CD4-positive, alpha-beta memory T cell (primary cell): ENCODE measurements around the gene SETBP1. TPM values are rescaled to one million over a fixed set of nuclear protein-coding genes. Genes with fewer than 3 reads are reported as not detected.

Source experiments
- CTCF ChIA-PET: fragments of 350-600 bp; sonication (Branson Sonifier 250); formaldehyde crosslinking; loops from one replicate; lab custom pipeline; 2021; ENCODE audit warnings: inconsistent platforms; ENCODE audit not compliant: partially characterized antibody; lab: Charles Lee
- POLR2A ChIA-PET: fragments of 350-600 bp; sonication (Branson Sonifier 250); formaldehyde crosslinking; loops from one replicate; lab custom pipeline; 2021; ENCODE audit not compliant: partially characterized antibody; lab: Charles Lee
- DNase-seq, 5 donors: peaks; one replicate each; pipeline versions ENCODE4 v3.0.0 to v3.0.0-alpha.2; 2020 to 2022; ENCODE audit warnings: mixed read lengths in 1 of 5
- H3K27ac ChIP-seq: one replicate; pipeline ENCODE4 v1.7.0; 2013; ENCODE audit warnings: low read depth, low read length
- H3K27me3 ChIP-seq: 2 replicates; pipeline ENCODE4 v1.7.0; 2013; ENCODE audit warnings: mild to moderate bottlenecking, low read length, moderate library complexity; ENCODE audit not compliant: insufficient read depth
- H3K36me3 ChIP-seq: 2 replicates; pipeline ENCODE4 v1.7.0; 2013; ENCODE audit warnings: mild to moderate bottlenecking, low read length, moderate library complexity; ENCODE audit not compliant: insufficient read depth
- H3K4me1 ChIP-seq: 2 replicates; pipeline ENCODE4 v1.7.0; 2013; ENCODE audit warnings: mild to moderate bottlenecking, low read length, moderate library complexity; ENCODE audit not compliant: insufficient read depth
- H3K4me3 ChIP-seq, 2 donors: one replicate each; pipeline ENCODE4 v1.7.0; 2013; ENCODE audit warnings: low read length in 2 of 2, mild to moderate bottlenecking in 1 of 2
- H3K9me3 ChIP-seq, 2 donors: one replicate each; pipeline ENCODE4 v1.7.0; 2013; ENCODE audit warnings: low read length in 2 of 2, control low read depth in 1 of 2; ENCODE audit not compliant: control insufficient read depth in 1 of 2
- H3K27ac Mint-ChIP-seq, 7 donors: one replicate each; pipeline ENCODE4 v1.8.0; 2020 to 2021; ENCODE audit warnings: mixed read lengths in 7 of 7, mild to moderate bottlenecking in 6 of 7, inconsistent platforms in 3 of 7, moderate library complexity in 3 of 7
- H3K27me3 Mint-ChIP-seq, 2 donors: one replicate each; pipeline ENCODE4 v1.8.0; 2020 to 2021; ENCODE audit warnings: mixed read lengths in 2 of 2
- H3K36me3 Mint-ChIP-seq, 2 donors: one replicate each; pipeline ENCODE4 v1.8.0; 2020 to 2021; ENCODE audit warnings: mixed read lengths in 2 of 2, inconsistent platforms in 1 of 2, mild to moderate bottlenecking in 1 of 2
- H3K4me1 Mint-ChIP-seq, 4 donors: one replicate each; pipeline ENCODE4 v1.8.0; 2020 to 2021; ENCODE audit warnings: mixed read lengths in 4 of 4, mild to moderate bottlenecking in 1 of 4
- H3K4me3 Mint-ChIP-seq, 8 donors: one replicate each; pipeline ENCODE4 v1.8.0; 2020 to 2021; ENCODE audit warnings: mixed read lengths in 8 of 8, mild to moderate bottlenecking in 7 of 8, moderate library complexity in 6 of 8, inconsistent platforms in 3 of 8
- H3K9me3 Mint-ChIP-seq, 8 donors: one replicate each; pipeline ENCODE4 v1.8.0; 2020 to 2021; ENCODE audit warnings: mixed read lengths in 8 of 8, mild to moderate bottlenecking in 5 of 8, inconsistent platforms in 3 of 8, moderate library complexity in 1 of 8
- intact Hi-C: fragments of 100-400 bp; cut with micrococcal nuclease; formaldehyde crosslinking; loops from one replicate; pipeline ENCODE4 v1.15.1; 2023
- polyA plus RNA-seq, 2 donors: library from polyadenylated mRNA; unstranded; fragments of 300-500 nt; fragmentation: Illumina TruSeq; gene quantifications; one replicate each; pipeline ENCODE4 v1.2.3, GENCODE V29; 2021
- total RNA-seq, 2 experiments: library from RNA; stranded (reverse); gene quantifications; one replicate each; pipeline ENCODE4 v1.2.3, GENCODE V29; 2021

Gene SETBP1
- total and polyA plus RNA-seq, 4 experiments from 2014 or later: 0.03 to 0.21 (median 0.09) TPM; not detected in 1

GRCh38 chr18:44849361-44849760, 168.7 kb downstream of the SETBP1 start:
- no peak overlapping the region for H3K27ac Mint-ChIP-seq
- no peak overlapping the region for H3K4me3 ChIP-seq
- no peaks in the 10 kb centered on the region for H3K36me3 ChIP-seq
- no peaks in the 10 kb centered on the region for H3K27me3 ChIP-seq
- no peak for DNase-seq
- no peak overlapping the region for H3K4me3 Mint-ChIP-seq
- peaks cover 0 to 3% of the 10 kb centered on the region in 2 donors for H3K36me3 Mint-ChIP-seq
- H3K4me1 ChIP-seq: no peaks in the 10 kb centered on the region
- peaks cover 1 to 2% of the 10 kb centered on the region in 2 donors for H3K27me3 Mint-ChIP-seq
- POLR2A ChIA-PET: no interaction called here
- H3K9me3 Mint-ChIP-seq: peaks cover 0 to 4% (median 0%) of the 10 kb centered on the region in 8 donors
- no peaks in the 10 kb centered on the region for H3K4me1 Mint-ChIP-seq
- H3K27ac ChIP-seq: no peak overlapping the region
- intact Hi-C loops: no loop called here
- H3K9me3 ChIP-seq: no peaks in the 10 kb centered on the region
- CTCF ChIA-PET: no interaction called here

- no peak overlapping the region for H3K27ac Mint-ChIP-seq
- no peak for DNase-seq
- intact Hi-C loops: no loop called here
Measured at GRCh38 chr18:44850001-44850400, 169.3 kb downstream of the SETBP1 start.

GRCh38 chr18:44851856-44852621, 171.4 kb downstream of the SETBP1 start:
- no peaks in the 10 kb centered on the region for H3K36me3 Mint-ChIP-seq
- no peak overlapping the region for H3K4me3 ChIP-seq
- CTCF ChIA-PET: no interaction called here
- no peak overlapping the region for H3K4me3 Mint-ChIP-seq
- DNase-seq: no peak
- POLR2A ChIA-PET: no interaction called here
- H3K9me3 Mint-ChIP-seq: peaks cover 0 to 2% (median 0%) of the 10 kb centered on the region in 8 donors
- no peaks in the 10 kb centered on the region for H3K36me3 ChIP-seq
- H3K4me1 ChIP-seq: no peaks in the 10 kb centered on the region
- H3K4me1 Mint-ChIP-seq: no peaks in the 10 kb centered on the region
- H3K9me3 ChIP-seq: no peaks in the 10 kb centered on the region
- intact Hi-C loops: no loop called here
- no peak overlapping the region for H3K27ac ChIP-seq
- H3K27me3 Mint-ChIP-seq: peaks cover 1 to 4% of the 10 kb centered on the region in 2 donors
- H3K27ac Mint-ChIP-seq: no peak overlapping the region
- no peaks in the 10 kb centered on the region for H3K27me3 ChIP-seq

More at GRCh38 chr18:44850001-44850400, 169.3 kb downstream of the SETBP1 start:
- Histone ChIP-seq H3K36me3 (no peaks in the 10 kb centered on the region), H3K4me1 (no peaks in the 10 kb centered on the region), H3K27me3 (no peaks in the 10 kb centered on the region), H3K4me3 (no peak overlapping the region), H3K27ac (no peak overlapping the region), H3K9me3 (no peaks in the 10 kb centered on the region)
- Mint-ChIP-seq H3K36me3 (peaks cover 0 to 3% of the 10 kb centered on the region in 2 donors), H3K4me3 (no peak overlapping the region), H3K27me3 (peaks cover 1 to 4% of the 10 kb centered on the region in 2 donors), H3K4me1 (no peaks in the 10 kb centered on the region), H3K9me3 (peaks cover 0 to 2% (median 0%) of the 10 kb centered on the region in 8 donors)
- ChIA-PET POLR2A (no interaction called here), CTCF (no interaction called here)

DNA sequence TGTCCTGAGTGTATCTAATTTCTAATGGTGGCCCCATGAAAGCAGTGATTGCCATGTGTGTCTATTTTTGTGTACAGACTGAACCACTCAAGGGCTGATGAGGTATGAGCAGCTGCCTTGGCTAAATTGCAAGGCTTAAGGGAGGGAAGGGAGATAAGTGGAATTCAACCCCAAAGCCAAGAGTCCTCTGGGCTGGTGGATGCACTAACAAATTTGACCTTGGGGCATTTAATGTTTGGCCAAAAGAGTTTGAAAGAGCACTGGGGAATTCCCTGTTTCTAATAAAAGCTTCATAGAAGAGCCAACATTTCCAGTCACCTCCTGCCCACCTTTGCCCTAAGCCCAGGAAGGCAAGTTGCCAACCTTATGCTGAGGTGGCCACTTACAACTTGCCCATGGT, 172.1 kb downstream of the SETBP1 start:
- H3K36me3 ChIP-seq: no peaks in the 10 kb centered on the region
- H3K4me1 ChIP-seq: no peaks in the 10 kb centered on the region
- H3K9me3 ChIP-seq: no peaks in the 10 kb centered on the region
- H3K9me3 Mint-ChIP-seq: no peaks in the 10 kb centered on the region
- peaks cover 1 to 4% of the 10 kb centered on the region in 2 donors for H3K27me3 Mint-ChIP-seq
- H3K4me1 Mint-ChIP-seq: no peaks in the 10 kb centered on the region
- no peak overlapping the region for H3K4me3 ChIP-seq
- CTCF ChIA-PET: no interaction called here
- no peak overlapping the region for H3K27ac ChIP-seq
- no peak for DNase-seq
- H3K27ac Mint-ChIP-seq: no peak overlapping the region
- H3K36me3 Mint-ChIP-seq: no peaks in the 10 kb centered on the region
- H3K27me3 ChIP-seq: no peaks in the 10 kb centered on the region
- POLR2A ChIA-PET: no interaction called here
- intact Hi-C loops: no loop called here
- no peak overlapping the region for H3K4me3 Mint-ChIP-seq

DNA sequence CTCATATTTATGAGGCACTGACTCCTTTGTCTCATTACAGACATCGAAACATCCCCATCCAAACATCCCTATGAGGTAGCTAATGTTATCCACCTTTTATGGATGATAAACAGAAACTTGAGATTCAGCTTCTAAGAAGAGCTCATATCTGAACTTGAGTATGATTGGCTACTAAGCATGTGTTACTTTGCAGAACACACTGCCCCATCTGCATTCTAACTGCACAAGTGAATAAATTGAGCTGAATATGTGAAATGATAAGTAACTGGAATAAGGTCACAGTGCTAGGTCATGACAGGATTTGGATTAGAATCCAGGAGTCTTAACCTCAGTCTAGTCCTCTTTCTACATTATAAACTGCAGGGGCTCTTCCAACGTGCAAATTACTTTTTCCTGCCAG, 172.7 kb downstream of the SETBP1 start:
- Mint-ChIP-seq H3K4me3 (no peak overlapping the region), H3K27me3 (peaks cover 1 to 2% of the 10 kb centered on the region in 2 donors), H3K9me3 (no peaks in the 10 kb centered on the region), H3K36me3 (no peaks in the 10 kb centered on the region), H3K27ac (no peak overlapping the region), H3K4me1 (no peaks in the 10 kb centered on the region)
- H3K27ac ChIP-seq: no peak overlapping the region
- intact Hi-C loops: no loop called here
- no peak overlapping the region for H3K4me3 ChIP-seq
- DNase-seq: no peak
- ChIA-PET POLR2A (no interaction called here), CTCF (no interaction called here)
- no peaks in the 10 kb centered on the region for H3K9me3 ChIP-seq
- H3K27me3 ChIP-seq: no peaks in the 10 kb centered on the region
- no peaks in the 10 kb centered on the region for H3K4me1 ChIP-seq
- no peaks in the 10 kb centered on the region for H3K36me3 ChIP-seq

DNA sequence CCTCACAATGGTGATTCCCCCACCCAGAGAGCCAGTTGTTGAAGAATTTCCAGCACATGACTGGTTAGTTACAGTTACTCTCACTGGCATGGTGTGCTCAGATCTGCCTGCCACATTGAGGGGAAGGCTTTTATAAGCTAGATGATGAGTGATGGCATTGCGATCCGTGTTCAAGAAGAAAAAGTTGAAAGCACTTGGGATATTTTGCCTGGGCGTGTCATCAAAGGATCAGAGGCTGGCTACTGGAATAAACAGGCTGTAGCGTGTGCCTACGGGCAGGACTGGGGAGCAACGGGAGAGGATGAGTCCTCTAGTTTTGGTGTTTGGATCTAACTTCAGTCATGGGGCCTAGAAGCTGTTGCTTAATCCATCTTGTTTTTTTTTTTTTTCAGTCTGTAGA, 175.0 kb downstream of the SETBP1 start:
- no peak for DNase-seq
- no peaks in the 10 kb centered on the region for H3K4me1 Mint-ChIP-seq
- H3K4me3 Mint-ChIP-seq: no peak overlapping the region
- no peaks in the 10 kb centered on the region for H3K36me3 Mint-ChIP-seq
- intact Hi-C loops: no loop called here
- no peak overlapping the region for H3K27ac ChIP-seq
- peaks cover 1 to 4% of the 10 kb centered on the region in 2 donors for H3K27me3 Mint-ChIP-seq
- no peak overlapping the region for H3K4me3 ChIP-seq
- no peak overlapping the region for H3K27ac Mint-ChIP-seq
- CTCF ChIA-PET: no interaction called here
- POLR2A ChIA-PET: no interaction called here
- H3K9me3 Mint-ChIP-seq: no peaks in the 10 kb centered on the region
- H3K9me3 ChIP-seq: no peaks in the 10 kb centered on the region
- no peaks in the 10 kb centered on the region for H3K4me1 ChIP-seq
- H3K27me3 ChIP-seq: no peaks in the 10 kb centered on the region
- H3K36me3 ChIP-seq: no peaks in the 10 kb centered on the region

DNA sequence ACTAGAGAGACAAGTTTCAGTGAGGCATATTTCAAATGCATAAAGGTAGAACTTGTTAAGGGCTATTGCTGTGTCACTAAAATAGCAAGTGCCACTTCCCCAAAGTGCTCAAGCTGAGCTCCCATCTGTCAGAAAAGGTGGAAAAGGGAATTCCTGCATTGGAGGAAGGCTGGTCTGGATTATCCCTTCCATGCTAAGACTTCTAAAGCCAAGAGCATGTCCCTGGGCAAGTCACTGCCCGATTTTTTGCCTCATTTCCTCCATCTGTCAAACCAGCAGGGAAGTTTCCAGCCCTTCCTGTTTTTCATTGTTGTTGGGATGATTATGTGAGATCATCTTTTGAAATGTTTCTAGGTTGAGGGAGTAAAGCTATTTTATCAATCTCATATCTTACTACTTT, 175.5 kb downstream of the SETBP1 start:
- H3K4me3 Mint-ChIP-seq: no peak overlapping the region
- H3K4me1 Mint-ChIP-seq: no peaks in the 10 kb centered on the region
- no peak overlapping the region for H3K27ac ChIP-seq
- intact Hi-C loops: no loop called here
- H3K9me3 Mint-ChIP-seq: no peaks in the 10 kb centered on the region
- DNase-seq: no peak
- H3K9me3 ChIP-seq: no peaks in the 10 kb centered on the region
- ChIA-PET POLR2A (no interaction called here), CTCF (no interaction called here)
- peaks cover 1 to 4% of the 10 kb centered on the region in 2 donors for H3K27me3 Mint-ChIP-seq
- H3K27ac Mint-ChIP-seq: no peak overlapping the region
- H3K4me3 ChIP-seq: no peak overlapping the region
- H3K36me3 ChIP-seq: no peaks in the 10 kb centered on the region
- no peaks in the 10 kb centered on the region for H3K27me3 ChIP-seq
- H3K4me1 ChIP-seq: no peaks in the 10 kb centered on the region
- H3K36me3 Mint-ChIP-seq: no peaks in the 10 kb centered on the region
